GM04503 (cell line): Measurements from ENCODE around the gene SMAP2.
"Not testable (repeated sequence)": the region's sequence is repeated elsewhere in the genome, so short reads cannot be mapped to it uniquely, and the experiment has no call there.

Experiments
- DNase-seq: peaks from one replicate; pipeline ENCODE4 v3.0.0-alpha.2; 2012; ENCODE audit warnings: low read depth

SMAP2 gene

DNA sequence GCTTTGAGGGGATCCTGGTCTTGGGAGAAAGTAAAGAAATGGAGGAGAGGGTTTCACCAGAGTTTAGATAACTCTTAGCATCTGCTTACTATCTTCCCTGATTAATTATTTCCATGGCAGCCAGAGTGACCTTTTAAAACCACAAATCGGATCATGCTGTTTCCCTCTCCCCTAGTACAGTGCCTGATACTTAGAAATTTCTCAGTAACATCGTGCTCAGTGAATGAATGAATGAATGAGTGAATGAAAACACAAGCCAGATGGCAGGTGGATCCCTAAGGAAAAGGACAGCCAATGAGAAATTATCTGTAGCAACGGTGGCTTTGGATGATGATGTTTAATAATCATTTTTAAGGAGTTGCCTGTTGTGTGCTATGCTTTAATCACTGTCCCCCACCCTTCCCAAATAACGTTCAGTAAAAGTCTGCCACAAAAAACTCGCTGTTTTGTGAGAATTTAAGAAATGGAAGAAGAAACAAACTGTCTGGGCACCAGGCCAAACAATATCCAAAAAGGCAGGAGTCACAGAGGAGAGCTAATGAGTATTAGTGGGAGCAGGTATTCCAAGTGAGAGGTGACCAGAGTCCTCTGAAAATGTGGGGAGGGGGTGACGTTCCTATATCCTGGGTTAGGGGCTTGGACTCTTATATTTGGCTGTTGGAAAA is 737 bp upstream of the SMAP2 start:
- no peak for DNase-seq

DNA sequence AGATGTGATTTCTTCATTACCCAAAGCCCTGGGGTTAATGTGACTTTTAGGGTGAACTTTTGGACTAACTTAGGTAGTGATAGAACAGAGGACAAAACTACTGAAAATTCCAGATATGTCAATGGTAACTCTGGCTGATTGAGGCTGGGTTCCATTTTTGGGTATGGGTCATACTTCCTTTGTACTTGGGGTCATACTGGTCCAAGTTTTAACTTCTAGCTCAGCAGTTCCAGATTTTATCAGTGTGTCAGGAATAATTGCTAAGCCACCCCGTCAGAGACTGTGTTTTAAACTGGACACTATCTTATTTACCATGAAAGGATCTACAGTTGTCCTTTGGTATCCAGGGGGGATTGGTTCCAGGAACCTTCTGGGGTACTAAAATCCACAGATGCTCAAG is 4.0 kb downstream of the SMAP2 start:
- no peak for DNase-seq

DNA sequence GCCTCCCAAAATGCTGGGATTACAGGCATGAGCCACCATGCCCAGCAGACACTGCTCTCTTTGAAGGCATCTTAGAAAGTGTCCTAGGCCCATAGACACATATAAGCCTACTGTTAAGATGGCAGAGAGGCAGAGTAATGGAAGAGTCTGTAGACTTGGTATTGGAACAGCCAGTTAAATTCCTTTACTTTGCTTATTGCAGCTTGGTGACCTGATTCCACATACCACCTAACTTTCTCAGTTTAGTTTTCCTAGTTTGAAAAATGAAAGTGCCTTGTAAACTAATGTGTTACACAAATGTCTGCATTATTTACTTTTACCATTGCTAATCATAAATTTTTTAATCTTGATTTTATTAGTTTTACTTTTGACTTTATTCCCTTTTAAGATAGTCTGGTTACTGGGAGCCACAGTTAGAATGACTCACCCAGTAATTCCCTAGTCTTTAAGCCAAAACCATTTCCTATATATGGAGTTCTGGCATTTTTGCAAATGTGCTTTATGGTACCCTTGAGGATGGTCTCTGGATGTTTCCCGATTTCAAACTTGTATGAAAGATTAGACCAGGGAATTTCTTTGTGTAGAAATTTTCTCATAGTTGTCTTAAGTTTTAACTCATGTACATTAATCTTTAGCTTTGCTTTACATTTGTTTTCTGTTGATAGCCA is 6.4 kb downstream of the SMAP2 start:
- DNase-seq, result peak; percentile 70

DNA sequence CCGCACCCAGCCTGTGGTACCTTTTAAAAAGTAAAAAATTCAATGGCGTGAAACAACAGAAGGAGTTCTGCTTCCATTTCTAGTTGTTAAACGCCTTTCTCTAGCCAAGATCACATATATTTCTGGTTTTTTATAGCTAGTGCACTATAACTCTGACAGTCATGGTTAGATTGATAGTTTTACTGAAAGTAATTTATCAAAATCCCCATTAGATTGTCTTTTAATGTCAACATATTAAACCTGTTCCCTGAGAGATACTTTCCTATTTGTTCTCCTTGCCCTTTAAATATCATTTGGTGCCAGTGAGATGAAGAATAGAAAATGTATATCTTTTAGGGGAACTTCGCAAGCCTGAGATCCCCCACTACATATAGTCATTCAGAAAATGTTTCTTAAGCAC is 7.3 kb downstream of the SMAP2 start:
- DNase-seq, result no peak

DNA sequence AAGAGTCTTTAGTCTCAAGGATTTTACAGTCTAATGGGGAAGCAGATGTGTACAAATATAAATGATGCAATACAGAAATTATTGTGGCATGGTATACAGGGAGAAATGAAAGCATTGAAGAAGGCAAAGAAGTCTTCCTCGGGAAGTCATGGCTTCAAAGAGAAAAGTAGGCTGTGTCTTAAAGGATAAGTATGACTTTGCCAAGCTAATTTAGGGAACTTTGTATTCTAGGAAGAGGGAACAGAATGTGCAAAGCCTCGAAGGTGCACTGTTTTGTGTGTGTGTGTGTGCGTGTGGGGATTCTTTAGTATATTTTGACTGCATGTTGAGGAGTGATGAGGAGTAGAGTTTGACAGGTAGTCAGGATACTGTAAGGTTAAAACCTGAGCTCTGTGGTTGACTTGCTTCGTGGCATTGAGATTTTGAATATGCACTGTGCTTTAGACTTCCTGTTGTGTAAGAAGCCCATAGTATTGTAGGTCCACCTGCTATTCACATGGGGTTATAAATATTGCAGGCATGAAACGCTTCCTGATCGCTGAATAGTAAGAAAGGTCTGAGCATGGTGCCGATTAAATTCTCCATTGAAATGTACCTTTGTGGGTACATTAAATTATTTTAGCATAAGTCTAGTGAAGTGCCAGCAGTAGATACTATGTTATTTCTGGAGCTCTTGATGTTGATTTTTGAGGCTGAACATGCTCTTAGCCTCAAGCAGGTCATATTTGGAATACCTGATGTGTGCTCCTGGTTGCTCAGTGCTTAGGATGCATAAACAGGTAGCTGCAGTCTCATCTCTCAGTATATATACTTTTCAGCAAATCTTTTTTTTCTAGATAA is 8.0 kb downstream of the SMAP2 start:
- no peak for DNase-seq

DNA sequence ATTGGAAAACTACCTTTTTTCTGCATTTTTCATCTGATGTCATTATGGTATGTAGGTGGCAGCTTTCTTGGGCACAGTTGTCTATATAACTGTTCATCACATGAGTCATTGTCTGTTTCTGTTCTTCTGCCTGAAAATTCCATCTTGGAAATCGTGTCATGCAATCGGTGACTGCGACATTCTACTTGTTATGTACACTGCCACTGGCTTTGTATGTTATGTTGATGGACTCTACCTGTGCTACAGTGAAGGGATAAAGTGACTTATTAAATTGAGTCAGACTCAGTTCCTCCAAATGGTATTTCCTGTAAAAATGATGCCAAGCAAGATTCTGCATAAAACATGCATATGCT is 8.6 kb downstream of the SMAP2 start:
- DNase-seq, result no peak

DNA sequence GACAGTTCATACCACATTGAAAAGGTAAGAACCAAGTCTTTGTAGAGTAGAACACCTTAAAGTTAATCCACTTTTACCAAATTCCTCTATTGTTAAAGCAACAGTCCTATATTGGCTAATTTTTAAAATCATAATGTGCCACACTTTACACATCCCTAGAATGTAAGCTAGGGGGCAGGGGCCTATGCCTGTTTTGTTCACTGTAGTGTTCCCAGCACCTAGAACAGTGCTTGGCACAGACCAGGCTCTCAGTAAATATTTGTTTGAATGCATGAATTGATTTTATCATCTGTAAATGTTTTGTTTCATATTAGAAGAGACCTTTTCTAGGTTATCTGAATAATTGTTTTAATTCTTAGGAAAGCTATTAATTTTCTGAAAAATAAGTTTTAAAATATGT is 9.1 kb downstream of the SMAP2 start:
- no peak for DNase-seq

DNA sequence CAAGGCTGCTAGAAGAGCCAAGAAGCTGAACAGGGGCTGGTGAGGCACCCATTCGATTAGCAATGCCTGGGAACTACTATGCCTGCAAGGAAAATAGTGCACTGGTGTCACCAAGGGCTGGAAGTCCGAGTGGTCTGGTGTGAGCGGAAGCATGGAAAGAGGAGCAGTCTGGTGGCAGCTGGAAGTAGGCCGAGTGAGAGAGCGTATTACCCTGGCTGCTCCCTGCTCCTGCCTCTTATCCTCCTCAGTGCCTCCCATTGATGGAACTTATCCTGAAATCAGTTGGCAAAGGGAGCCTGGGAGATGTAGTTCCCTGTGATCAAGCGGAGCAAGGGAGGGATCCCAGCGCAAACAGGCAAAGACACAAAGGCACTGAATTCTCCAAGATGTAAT is 9.6 kb downstream of the SMAP2 start:
- no peak for DNase-seq

DNA sequence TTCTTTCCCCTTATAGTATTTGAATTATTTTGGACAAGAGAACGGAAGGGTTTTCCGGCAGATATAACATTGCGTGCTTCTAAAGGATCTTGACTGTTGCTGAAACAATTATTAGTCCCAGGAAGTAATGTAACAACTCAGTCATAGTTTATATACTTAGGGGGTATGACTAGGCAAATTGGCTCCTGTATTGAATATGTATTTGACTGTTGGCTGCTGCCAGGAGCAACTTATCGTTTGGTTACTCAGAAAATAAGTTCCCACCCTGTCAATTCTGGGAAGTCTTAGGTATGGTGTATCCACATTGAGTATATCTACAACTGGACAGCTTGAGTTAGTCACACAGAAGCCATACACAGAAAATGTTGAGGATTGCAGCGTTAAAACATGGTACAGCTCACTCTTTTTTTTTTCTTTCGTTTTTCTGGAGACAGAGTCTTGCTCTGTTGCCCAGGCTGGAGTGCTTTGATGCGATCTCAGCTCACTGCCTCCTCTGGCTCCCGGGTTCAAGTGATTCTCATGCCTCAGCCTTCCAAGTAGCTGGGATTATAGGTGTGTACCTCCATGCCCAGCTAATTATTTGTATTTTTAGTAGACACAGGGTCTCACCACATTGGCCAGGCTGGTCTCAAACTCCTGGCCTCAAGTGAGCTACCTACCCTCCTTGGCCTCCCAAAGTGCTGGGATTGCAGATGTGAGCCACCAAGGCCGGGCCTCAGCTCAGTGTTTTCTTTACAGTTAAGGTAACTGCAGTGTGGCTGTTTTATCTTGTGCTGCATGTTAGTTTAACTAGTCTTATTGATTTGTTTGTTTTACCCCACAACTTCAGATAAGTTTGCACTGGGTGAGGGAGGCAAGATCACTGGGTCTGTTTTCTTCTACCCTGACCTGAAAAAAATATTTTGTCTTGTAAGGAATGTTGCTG is 10.2 kb downstream of the SMAP2 start:
- no peak for DNase-seq

DNA sequence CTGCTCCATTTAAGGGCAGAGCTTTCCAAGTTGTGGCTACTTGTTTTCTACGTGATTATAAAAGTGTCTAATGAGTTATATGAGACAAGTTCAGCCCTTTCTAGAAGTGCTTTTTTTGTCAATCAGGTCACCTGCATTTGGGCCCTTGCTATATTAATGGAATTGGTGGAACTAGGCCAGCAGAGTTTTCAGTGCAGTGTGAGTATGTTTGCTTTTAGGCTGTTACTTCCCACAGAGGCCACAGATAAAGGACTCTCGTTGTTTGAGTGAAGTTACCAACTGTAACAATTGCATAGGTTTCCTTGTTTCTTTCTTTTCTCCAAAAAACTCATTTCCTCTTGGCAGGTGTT is 10.9 kb downstream of the SMAP2 start:
- no peak for DNase-seq

DNA sequence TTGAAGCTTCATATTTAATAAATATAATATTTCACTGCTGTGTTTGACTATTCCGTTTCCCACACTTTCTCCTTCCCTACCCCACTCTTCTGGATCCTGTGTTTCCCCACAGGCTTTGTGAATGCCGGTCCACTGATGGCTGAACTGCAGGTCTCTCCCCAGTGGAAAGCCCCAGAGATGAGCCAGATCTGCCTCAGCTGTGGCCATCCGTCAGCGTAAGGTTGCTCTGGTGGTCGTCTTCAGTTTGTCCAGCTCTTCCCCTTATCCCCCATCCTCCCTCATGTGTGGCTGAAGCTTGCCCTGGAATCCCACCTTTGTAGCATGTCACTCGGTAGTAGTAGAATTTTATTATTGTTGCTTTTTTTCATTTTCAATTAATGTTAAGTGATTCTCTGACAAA is 11.4 kb downstream of the SMAP2 start:
- no peak for DNase-seq

DNA sequence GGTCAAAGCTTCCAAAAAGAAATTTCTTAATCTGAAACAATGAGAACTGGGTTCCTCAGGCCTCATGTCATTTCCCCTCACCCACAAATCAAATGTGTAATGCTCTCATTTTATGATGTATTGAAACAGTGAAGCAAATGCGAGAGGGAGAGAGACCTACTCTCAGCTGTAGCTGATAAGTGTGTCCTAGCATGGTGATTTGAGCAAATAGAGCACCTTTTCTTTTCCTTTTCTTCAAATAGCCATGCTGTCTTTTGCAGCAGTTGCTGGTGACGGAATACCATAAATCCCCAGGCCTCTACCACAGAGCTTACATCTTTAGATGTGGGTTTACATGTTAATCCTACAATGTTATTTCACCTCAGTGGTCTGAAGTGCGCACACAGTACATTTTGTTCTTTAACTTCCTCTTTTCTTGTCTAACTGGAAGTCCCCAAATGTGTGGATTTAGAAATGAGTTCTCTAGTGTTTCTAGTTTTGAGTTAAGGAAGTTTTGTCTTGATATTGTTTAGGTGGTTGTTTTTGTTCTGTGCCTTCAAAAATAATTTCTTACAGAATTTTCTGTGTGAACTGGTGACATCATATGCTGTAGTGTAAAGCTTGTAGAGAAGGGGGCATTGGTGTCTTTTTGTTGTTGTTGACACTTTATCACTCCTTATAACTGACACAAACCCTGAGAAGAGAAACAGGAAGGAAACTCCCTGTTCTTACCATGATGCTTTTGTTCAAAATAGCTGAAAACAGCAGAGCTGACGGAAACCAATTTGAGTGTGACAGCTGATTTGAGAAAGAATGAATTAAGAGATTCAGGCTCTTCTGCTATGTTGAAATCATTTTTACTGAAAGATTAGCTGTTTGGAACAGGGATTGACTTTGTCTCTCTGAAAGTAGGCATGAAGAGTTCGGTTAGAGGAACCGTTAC is 12.2 kb downstream of the SMAP2 start:
- no peak for DNase-seq

DNA sequence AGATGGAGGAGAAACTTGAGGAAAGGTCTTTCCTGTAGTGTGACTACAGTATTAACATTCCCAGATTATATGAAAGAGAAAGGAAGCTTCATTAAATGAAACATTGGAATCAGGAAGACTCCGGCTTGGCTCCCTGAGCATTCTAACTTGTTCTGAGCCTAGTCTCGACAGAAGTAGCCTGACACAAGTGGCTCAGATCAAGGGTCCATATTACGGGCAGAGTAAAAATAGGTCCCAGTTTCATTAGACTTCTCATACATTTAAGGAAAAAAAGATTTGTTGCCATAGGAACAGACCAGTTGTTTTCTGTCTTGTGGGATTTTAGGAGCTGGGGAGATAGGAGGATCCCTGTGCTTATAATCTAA is 12.8 kb downstream of the SMAP2 start:
- no peak for DNase-seq

DNA sequence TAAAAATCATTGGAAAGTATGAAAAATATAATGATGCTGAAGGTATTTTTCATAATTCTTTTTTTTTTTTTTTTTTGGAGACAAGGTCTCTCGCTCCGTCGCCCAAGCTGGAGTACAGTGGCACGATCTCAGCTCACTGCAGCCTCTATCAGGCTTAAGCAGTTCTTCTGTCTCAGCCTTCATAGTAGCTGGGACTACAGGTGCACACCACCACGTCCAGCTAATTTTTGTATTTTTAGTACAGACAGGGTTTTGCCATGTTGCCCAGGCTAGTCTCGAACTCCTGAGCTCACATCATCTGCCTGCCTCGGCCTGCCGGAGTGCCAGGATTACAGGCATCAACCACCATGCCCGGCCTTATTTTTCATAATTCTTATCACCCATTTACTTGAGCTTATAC is 13.3 kb downstream of the SMAP2 start:
- no peak for DNase-seq

DNA sequence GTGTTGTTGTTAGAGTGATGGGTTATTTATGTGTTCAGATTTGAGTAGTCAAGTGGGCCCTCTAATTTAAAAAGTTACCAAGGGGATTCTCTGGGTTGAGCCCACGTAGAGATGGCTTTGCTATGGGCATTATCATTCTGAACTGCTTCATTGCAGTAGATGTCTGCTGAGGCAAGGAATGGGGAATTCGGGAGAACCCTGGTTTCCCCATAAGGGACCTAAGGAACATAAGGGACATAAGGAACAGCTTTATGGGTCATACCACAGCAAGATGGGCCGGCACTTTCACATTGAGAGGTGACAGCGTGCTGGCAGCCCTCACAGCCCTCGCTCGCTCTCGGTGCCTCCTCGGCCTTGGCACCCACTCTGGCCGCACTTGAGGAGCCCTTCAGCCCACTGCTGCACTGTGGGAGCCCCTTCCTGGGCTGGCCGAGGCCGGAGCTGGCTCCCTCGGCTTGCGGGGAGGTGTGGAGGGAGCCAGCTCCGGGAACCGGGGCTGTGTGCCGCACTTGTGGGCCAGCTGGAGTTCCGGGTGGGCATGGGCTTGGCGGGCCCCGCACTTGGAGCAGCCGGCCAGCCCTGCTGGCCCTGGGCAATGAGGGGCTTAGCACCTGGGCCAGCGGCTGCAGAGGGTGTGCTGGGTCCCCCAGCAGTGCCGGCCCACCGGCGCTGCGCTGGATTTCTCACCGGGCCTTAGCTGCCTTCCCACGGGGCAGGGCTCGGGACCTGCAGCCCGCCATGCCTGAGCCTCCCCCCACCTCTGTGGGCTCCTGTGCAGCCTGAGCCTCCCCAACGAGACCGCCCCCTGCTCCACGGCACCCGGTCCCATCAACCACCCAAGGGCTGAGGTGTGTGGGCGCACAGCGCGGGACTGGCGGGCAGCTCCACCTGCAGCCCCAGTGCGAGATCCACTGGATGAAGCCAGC is 14.1 kb downstream of the SMAP2 start:
- DNase-seq, result not testable (repeated sequence)

DNA sequence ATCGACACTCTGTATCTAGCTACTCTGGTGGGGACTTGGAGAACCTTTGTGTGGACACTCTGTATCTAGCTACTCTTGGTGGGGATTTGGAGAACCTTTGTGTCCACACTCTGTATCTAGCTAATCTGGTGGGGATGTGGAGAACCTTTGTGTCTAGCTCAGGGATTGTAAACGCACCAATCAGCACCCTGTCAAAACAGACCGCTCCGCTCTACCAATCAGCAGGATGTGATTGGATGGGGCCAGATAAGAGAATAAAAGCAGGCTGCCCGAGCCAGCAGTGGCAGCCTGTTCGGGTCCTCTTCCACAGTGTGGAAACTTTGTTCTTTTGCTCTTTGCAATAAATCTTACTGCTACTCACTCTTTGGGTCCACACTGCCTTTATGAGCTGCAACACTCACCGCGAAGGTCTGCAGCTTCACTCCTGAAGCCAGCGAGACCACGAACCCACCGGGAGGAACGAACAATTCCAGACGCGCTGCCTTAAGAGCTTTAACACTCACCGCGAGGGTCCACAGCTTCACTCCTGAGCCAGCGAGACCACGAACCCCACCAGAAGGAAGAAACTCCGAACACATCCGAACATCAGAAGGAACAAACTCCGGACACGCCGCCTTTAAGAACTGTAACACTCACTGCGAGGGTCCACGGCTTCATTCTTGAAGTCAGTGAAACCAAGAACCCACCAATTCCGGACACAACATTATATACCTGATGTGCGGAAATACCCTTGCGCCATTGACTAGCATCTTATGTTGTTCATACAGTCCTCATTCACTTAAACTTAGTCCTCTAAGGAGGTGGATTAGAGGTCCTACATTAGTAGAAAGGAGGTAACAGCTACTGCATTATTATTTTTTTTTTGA is 15.2 kb downstream of the SMAP2 start:
- DNase-seq, result not testable (repeated sequence)

DNA sequence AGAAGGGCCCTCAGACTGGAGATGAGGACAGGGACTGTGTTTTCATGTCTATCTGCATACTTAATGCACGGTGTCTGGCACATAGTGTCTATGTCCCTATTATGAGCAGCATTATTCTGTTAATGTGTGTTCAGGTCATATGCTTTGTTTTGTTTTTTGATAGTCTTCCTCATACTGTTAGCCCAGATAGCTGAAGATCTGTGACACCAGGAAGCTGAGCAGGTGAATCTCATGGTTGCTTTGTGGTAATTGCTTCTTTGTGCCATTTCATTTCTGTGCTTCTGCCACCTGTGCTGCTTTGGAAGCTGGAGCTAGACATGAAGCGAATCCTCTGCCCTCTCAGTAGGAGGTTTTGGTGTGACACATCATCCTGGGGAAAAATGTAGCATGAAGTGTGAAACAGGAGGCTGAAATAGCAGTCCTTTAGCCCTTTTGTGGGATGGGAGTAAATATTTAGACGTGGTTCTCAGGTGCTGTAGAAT is 15.8 kb downstream of the SMAP2 start:
- DNase-seq, result no peak

DNA sequence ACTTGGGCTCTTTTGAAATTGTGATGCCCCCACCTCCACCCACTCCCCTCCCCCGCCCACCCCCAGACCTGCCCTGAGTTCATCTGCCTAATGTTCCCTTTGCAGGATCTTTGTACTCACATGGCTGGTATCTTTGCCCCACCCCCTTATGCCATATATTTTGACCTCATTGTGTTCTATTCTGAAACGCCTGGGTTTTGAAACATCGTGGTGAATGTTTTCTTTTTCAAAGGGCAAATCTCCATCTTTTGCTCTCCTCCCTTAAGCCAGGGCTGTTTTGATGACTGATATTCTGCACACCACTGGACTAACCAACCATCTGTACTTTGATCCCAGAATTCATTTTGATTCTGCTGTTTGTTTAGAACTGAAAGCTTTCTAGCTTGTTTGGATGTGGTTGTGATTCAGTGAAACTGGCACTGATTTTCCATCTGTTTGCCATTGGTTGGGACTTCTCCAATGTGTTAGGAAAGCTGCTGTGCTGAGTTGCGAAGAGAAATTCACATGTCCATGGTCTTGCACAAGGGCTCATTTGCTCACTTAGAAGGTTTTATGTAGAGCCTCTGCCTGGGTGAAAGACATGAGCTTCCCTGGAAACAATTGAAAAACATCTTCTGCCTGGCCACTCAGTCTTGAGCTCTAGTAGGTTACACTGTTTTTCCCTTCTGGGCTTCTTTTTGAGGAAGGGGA is 16.5 kb downstream of the SMAP2 start:
- peak; percentile 97 for DNase-seq
